Activated CD8-positive, alpha-beta T cell treated with anti-CD3 and anti-CD28 coated beads, Interleukin-2, amount 10 ng/mL, durations not matched to agents 7 days and 5 days (primary cell): Measurements from ENCODE around the gene ZSWIM1. TPM values are rescaled to one million over a fixed set of nuclear protein-coding genes. Genes with fewer than 3 reads are reported as not detected.
"Not testable (repeated sequence)": the region's sequence is repeated elsewhere in the genome, so short reads cannot be mapped to it uniquely, and the experiment has no call there.

ENCODE experiments used
- ATAC-seq: fragments of 150-1000 bp; cut with Tn5 transposase; one replicate; pipeline ENCODE4 v1.10.0; 2021; ENCODE audit warnings: moderate library complexity
- CTCF ChIA-PET: fragments of 350-600 bp; sonication (Branson Sonifier 250); formaldehyde crosslinking; loops from one replicate; lab custom pipeline; 2021; ENCODE audit warnings: antibody characterized with exemption; lab: Charles Lee
- POLR2A ChIA-PET: fragments of 350-600 bp; sonication (Branson Sonifier 250); formaldehyde crosslinking; loops from one replicate; lab custom pipeline; 2021; ENCODE audit warnings: antibody characterized with exemption; lab: Charles Lee
- DNase-seq: peaks from one replicate; pipeline ENCODE4 v3.0.0-alpha.2; 2020
- H3K27ac Mint-ChIP-seq: one replicate; pipeline ENCODE4 v1.8.0; 2021; ENCODE audit warnings: mild to moderate bottlenecking, mixed read lengths
- H3K27me3 Mint-ChIP-seq: one replicate; pipeline ENCODE4 v1.8.0; 2021; ENCODE audit warnings: low read depth, mixed read lengths
- H3K36me3 Mint-ChIP-seq: one replicate; pipeline ENCODE4 v1.8.0; 2021; ENCODE audit warnings: low read depth, mixed read lengths
- H3K4me1 Mint-ChIP-seq: one replicate; pipeline ENCODE4 v1.8.0; 2021; ENCODE audit warnings: low read depth, mixed read lengths
- H3K4me3 Mint-ChIP-seq: one replicate; pipeline ENCODE4 v1.8.0; 2021; ENCODE audit warnings: mild to moderate bottlenecking, mixed read lengths
- H3K9me3 Mint-ChIP-seq: one replicate; pipeline ENCODE4 v1.8.0; 2022; ENCODE audit warnings: mixed read lengths; ENCODE audit not compliant: insufficient read depth
- total RNA-seq, 2 experiments: library from RNA; stranded (reverse); gene quantifications; one replicate each; pipeline ENCODE4 v1.2.3, GENCODE V29; 2021

The ZSWIM1 gene
- total RNA-seq, 2 experiments from 2014 or later, result 7.0 TPM

- no peak overlapping the region for H3K27ac Mint-ChIP-seq
These were observed 17.3 kb downstream of the ZSWIM1 start for GRCh38 chr20:45898285-45898684.

GRCh38 chr20:45899046-45899835, 18.2 kb downstream of the ZSWIM1 start:
- ATAC-seq (no peak), DNase-seq (no peak)
- ChIA-PET POLR2A (interaction anchor here (1.4 kb wide), 1 partner anchor 10 kb away, joined by 3 read pairs; no protein-coding TSS in a partner anchor), CTCF (no interaction called here)
- Mint-ChIP-seq H3K27ac (no peak overlapping the region), H3K27me3 (no peaks in the 10 kb centered on the region), H3K4me1 (peaks cover 7% of the 10 kb centered on the region), H3K4me3 (no peak overlapping the region), H3K9me3 (no peaks in the 10 kb centered on the region), H3K36me3 (peaks cover 5% of the 10 kb centered on the region)

More at GRCh38 chr20:45898285-45898684, 17.3 kb downstream of the ZSWIM1 start:
- Mint-ChIP-seq H3K36me3 (peaks cover 6% of the 10 kb centered on the region), H3K27me3 (no peaks in the 10 kb centered on the region), H3K9me3 (no peaks in the 10 kb centered on the region), H3K4me1 (peaks cover 13% of the 10 kb centered on the region), H3K4me3 (no peak overlapping the region)
- DNase-seq (no peak), ATAC-seq (no peak)
- POLR2A ChIA-PET, result no interaction called here
- CTCF ChIA-PET, result no interaction called here

GRCh38 chr20:45901332-45901731, 20.3 kb downstream of the ZSWIM1 start:
- H3K4me1 Mint-ChIP-seq, ATAC-seq, H3K9me3 Mint-ChIP-seq, H3K36me3 Mint-ChIP-seq, CTCF ChIA-PET, H3K4me3 Mint-ChIP-seq, H3K27ac Mint-ChIP-seq, DNase-seq, H3K27me3 Mint-ChIP-seq: not testable (repeated sequence)
- POLR2A ChIA-PET, result interaction anchor here (0.7 kb wide), 1 partner anchor 10 kb away, joined by 3 read pairs; no protein-coding TSS in a partner anchor

- ChIA-PET CTCF (no interaction called here), POLR2A (interaction anchor here (0.6 kb wide), 1 partner anchor 203 kb away, joined by 3 read pairs; no protein-coding TSS in a partner anchor)
- ATAC-seq (no peak), DNase-seq (no peak)
- Mint-ChIP-seq H3K36me3 (peaks cover 4% of the 10 kb centered on the region), H3K9me3 (no peaks in the 10 kb centered on the region), H3K4me1 (no peaks in the 10 kb centered on the region), H3K27me3 (no peaks in the 10 kb centered on the region), H3K4me3 (no peak overlapping the region), H3K27ac (no peak overlapping the region)
These were observed 21.2 kb downstream of the ZSWIM1 start for GRCh38 chr20:45902199-45902701.

- ATAC-seq, result no peak
- Mint-ChIP-seq H3K27me3 (no peaks in the 10 kb centered on the region), H3K9me3 (no peaks in the 10 kb centered on the region)
These were observed 23.8 kb downstream of the ZSWIM1 start for GRCh38 chr20:45904583-45905504.

GRCh38 chr20:45905505-45906079, 24.6 kb downstream of the ZSWIM1 start:
- no peak overlapping the region for H3K4me3 Mint-ChIP-seq
- no peaks in the 10 kb centered on the region for H3K36me3 Mint-ChIP-seq
- ATAC-seq, result no peak
- CTCF ChIA-PET, result no interaction called here
- POLR2A ChIA-PET, result interaction anchor here (0.7 to 1.0 kb wide), 3 partner anchors 14 to 93 kb away, joined by 3 to 4 read pairs (median 3); partner anchors contain the start of genes CTSA and NEURL2
- H3K27me3 Mint-ChIP-seq, result no peaks in the 10 kb centered on the region
- no peaks in the 10 kb centered on the region for H3K9me3 Mint-ChIP-seq
- H3K4me1 Mint-ChIP-seq, result peaks cover 7% of the 10 kb centered on the region
- DNase-seq, result no peak
- no peak overlapping the region for H3K27ac Mint-ChIP-seq

More at GRCh38 chr20:45904583-45905504, 23.8 kb downstream of the ZSWIM1 start:
- Mint-ChIP-seq H3K36me3 (no peaks in the 10 kb centered on the region), H3K4me1 (peaks cover under 1% of the 10 kb centered on the region), H3K27ac (no peak overlapping the region), H3K4me3 (no peak overlapping the region)
- POLR2A ChIA-PET, result interaction anchor here (0.7 to 1.0 kb wide), 3 partner anchors 13 to 92 kb away, joined by 3 to 4 read pairs (median 3); partner anchors contain the start of genes CTSA and NEURL2
- CTCF ChIA-PET, result no interaction called here
- no peak for DNase-seq

GRCh38 chr20:45907219-45907948, 26.4 kb downstream of the ZSWIM1 start:
- ChIA-PET CTCF (interaction anchor here (1.3 to 1.6 kb wide), 2 partner anchors 17 to 63 kb away, joined by 3 to 5 read pairs; no protein-coding TSS in a partner anchor), POLR2A (interaction anchor here (1.1 kb wide), 1 partner anchor 10 kb away, joined by 6 read pairs; no protein-coding TSS in a partner anchor)
- peaks cover 4% of the 10 kb centered on the region for H3K27me3 Mint-ChIP-seq
- ATAC-seq (no peak), DNase-seq (no peak)
- no peaks in the 10 kb centered on the region for H3K9me3 Mint-ChIP-seq
- H3K27ac Mint-ChIP-seq, result no peak overlapping the region
- H3K4me1 Mint-ChIP-seq, result peaks cover 20% of the 10 kb centered on the region
- H3K36me3 Mint-ChIP-seq, result no peaks in the 10 kb centered on the region
- no peak overlapping the region for H3K4me3 Mint-ChIP-seq

GRCh38 chr20:45908084-45908483, 27.1 kb downstream of the ZSWIM1 start:
- DNase-seq (no peak), ATAC-seq (no peak)
- Mint-ChIP-seq H3K4me3 (no peak overlapping the region), H3K27ac (no peak overlapping the region), H3K4me1 (peaks cover 20% of the 10 kb centered on the region), H3K36me3 (no peaks in the 10 kb centered on the region), H3K27me3 (peaks cover 7% of the 10 kb centered on the region), H3K9me3 (no peaks in the 10 kb centered on the region)
- ChIA-PET CTCF (interaction anchor here (1.3 to 1.6 kb wide), 2 partner anchors 18 to 62 kb away, joined by 3 to 5 read pairs; no protein-coding TSS in a partner anchor), POLR2A (interaction anchor here (1.1 kb wide), 1 partner anchor 11 kb away, joined by 6 read pairs; no protein-coding TSS in a partner anchor)

- POLR2A ChIA-PET, result interaction anchor here (0.6 to 3.5 kb wide), 3 partner anchors 10 to 961 kb away, joined by 3 to 19 read pairs (median 3); partner anchors contain the start of gene PCIF1
- H3K27ac Mint-ChIP-seq, result no peak overlapping the region
These were observed 28.3 kb downstream of the ZSWIM1 start for GRCh38 chr20:45909336-45909808.

More at GRCh38 chr20:45909336-45909808, 28.3 kb downstream of the ZSWIM1 start:
- Mint-ChIP-seq H3K9me3 (no peaks in the 10 kb centered on the region), H3K27me3 (peaks cover 12% of the 10 kb centered on the region), H3K36me3 (no peaks in the 10 kb centered on the region), H3K4me3 (no peak overlapping the region), H3K4me1 (peaks cover 20% of the 10 kb centered on the region)
- DNase-seq, result no peak
- no peak for ATAC-seq
- CTCF ChIA-PET, result interaction anchor here (0.6 to 1.2 kb wide), 3 partner anchors 26 to 85 kb away, joined by 3 read pairs; partner anchors contain the start of gene ZSWIM1
